GM06990 (cell line): Measurements from ENCODE around the gene BRCC3.

Source experiments
- DNase-seq: peaks from one replicate; pipeline ENCODE4 v3.0.0-alpha.2; 2011; ENCODE audit not compliant: insufficient read length; ENCODE audit errors: extremely low read depth
- H3K27me3 ChIP-seq: replicated peaks from 2 replicates; pipeline ENCODE4 v1.6.0; 2011; ENCODE audit warnings: low read length; ENCODE audit not compliant: control insufficient read depth, insufficient read depth
- H3K36me3 ChIP-seq: 2 replicates; pipeline ENCODE4 v1.5.1; 2011; ENCODE audit warnings: low read length; ENCODE audit not compliant: control insufficient read depth, insufficient read depth
- H3K4me3 ChIP-seq: replicated peaks from 2 replicates; pipeline ENCODE4 v1.5.1; 2011; ENCODE audit warnings: low read depth, mild to moderate bottlenecking, control low read depth, low read length
- CTCF ChIP-seq: IDR thresholded peaks from 2 replicates; pipeline ENCODE4 v1.5.1; 2011; ENCODE audit warnings: low read length, control low read depth, mild to moderate bottlenecking, inconsistent platforms; ENCODE audit not compliant: insufficient read depth, poor library complexity, severe bottlenecking

Gene BRCC3

GRCh38 chrX:155027509-155028066 lies 43.7 kb upstream of the BRCC3 start:
- no peaks in the 10 kb centered on the region for H3K27me3 ChIP-seq
- TF ChIP-seq CTCF, result no peak
- DNase-seq, result no peak
- peak overlapping the region; percentile 78 for H3K4me3 ChIP-seq
- H3K36me3 ChIP-seq, result no peaks in the 10 kb centered on the region

- TF ChIP-seq CTCF, result peak; percentile 27
- DNase-seq, result no peak
- no peaks in the 10 kb centered on the region for H3K27me3 ChIP-seq
- H3K4me3 ChIP-seq, result peak overlapping the region; percentile 78
- H3K36me3 ChIP-seq, result no peaks in the 10 kb centered on the region
These were observed 43.2 kb upstream of the BRCC3 start for GRCh38 chrX:155028129-155028528.

GRCh38 chrX:155028877-155029291 lies 42.4 kb upstream of the BRCC3 start:
- no peak for TF ChIP-seq CTCF
- H3K4me3 ChIP-seq, result no peak overlapping the region
- no peak for DNase-seq

GRCh38 chrX:155031657-155032056 lies 39.7 kb upstream of the BRCC3 start:
- TF ChIP-seq CTCF, result no peak
- Histone ChIP-seq H3K4me3 (no peak overlapping the region), H3K27me3 (no peaks in the 10 kb centered on the region), H3K36me3 (no peaks in the 10 kb centered on the region)
- no peak for DNase-seq

More at GRCh38 chrX:155028877-155029291, 42.4 kb upstream of the BRCC3 start:
- Histone ChIP-seq H3K36me3 (no peaks in the 10 kb centered on the region), H3K27me3 (no peaks in the 10 kb centered on the region)

- no peak overlapping the region for H3K4me3 ChIP-seq
- DNase-seq, result no peak
These were observed 35.6 kb upstream of the BRCC3 start for GRCh38 chrX:155035688-155036087.

More at GRCh38 chrX:155035688-155036087, 35.6 kb upstream of the BRCC3 start:
- no peaks in the 10 kb centered on the region for H3K36me3 ChIP-seq
- no peak for TF ChIP-seq CTCF
- no peaks in the 10 kb centered on the region for H3K27me3 ChIP-seq
